HG03045 (cell line): ENCODE data around the gene EFNA2.

Source experiments
- ATAC-seq: cut with Tn5 transposase; IDR thresholded peaks from one replicate; pipeline ENCODE4 v1.9.1; 2021; ENCODE audit warnings: mild to moderate bottlenecking, moderate library complexity; ENCODE audit not compliant: unreplicated experiment

EFNA2 gene

DNA sequence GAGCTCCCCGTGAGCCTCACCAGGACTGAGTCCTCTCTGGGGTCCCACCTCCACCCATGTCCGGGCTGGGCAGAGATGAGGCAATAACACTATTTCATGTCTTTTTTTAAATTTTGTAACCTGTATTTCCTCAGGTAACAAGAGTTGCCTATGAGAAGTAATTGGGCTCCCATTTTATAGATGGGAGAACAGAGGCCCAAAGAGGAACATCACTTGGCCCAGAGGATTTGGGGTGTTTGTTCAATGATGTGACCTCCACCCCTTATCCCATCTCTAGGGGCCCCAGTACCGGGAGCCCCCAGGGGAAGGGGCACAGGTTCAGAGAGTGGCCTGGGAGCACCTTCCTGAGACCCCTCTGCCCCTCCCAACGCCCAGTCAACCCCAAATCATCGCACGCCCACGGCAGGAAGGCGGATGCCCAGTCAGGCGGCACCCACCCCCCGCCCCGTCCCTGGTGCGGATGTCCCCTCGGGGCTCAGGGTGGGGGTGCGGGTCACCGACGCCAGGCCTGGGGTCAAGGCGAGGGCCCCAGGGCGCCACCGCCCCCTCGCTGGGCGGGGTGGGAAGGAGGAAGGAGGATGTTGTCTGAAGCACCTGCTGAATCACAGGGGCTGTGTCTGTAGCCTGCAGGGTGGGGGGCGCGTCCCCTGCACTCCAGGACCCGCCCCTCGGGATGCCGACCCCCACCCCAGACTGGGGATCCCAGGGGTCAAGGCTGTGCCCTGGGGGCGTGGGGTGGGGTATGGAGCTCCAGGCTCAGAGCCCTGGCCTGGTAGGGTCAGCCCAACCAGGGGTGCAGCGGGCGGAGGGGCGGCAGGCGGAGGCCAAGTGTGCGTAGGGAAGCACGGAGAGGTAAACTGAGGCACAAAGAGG is 25.6 kb upstream of the EFNA2 start:
- peak; percentile 3 for ATAC-seq

DNA sequence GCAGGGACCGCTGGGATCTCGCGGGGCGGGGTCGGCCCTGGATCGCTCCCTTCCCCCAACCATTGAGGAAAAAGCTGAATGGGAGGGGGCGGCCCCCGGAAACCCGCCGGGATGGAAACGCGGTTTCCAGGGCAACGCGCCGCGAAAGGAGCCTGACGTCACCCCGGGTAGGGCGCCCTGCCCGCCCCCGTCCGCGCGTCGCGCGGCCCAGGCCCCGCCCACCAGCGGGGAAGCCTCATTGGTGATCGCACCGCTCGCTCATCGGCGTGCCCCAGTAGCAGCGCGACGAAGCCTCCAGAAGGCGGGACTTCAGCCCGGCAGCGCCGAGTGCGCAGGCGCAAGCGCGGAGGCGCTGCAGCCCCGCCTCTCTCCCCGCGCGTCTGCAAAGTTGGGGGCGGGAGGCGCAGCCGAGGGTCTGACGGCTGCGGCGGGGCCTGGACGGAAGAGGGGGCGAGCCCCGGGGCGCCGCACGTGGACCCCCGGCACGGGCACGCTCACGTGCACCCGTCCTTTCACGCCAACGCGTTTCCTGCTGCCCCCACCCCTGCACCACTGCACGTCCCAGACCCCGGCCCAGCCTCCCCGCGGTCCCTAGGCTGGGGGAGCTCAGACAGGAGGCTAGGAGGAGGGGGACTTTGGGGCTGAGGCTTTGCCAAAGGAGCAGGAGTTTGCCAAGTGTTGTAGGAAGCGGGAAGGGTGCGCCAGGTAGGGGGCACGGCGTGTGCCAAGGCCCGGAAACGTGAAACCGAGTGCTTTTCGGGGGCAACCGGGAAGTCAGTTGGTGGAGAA is 24.7 kb upstream of the EFNA2 start:
- peak; percentile 65 for ATAC-seq

DNA sequence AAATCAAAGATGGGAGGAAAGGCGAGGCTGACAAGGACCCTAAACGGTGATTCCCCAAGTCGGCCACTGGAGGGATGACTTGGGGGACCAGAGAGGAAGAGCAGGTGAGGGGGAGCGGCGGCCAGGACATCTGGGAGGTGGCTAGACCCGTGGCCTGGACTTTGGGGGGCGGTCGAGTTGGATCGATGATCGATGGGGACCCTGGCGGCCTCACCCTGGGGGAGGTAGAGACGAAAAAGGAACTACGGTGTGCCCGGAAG is 24.2 kb upstream of the EFNA2 start:
- no peak for ATAC-seq

DNA sequence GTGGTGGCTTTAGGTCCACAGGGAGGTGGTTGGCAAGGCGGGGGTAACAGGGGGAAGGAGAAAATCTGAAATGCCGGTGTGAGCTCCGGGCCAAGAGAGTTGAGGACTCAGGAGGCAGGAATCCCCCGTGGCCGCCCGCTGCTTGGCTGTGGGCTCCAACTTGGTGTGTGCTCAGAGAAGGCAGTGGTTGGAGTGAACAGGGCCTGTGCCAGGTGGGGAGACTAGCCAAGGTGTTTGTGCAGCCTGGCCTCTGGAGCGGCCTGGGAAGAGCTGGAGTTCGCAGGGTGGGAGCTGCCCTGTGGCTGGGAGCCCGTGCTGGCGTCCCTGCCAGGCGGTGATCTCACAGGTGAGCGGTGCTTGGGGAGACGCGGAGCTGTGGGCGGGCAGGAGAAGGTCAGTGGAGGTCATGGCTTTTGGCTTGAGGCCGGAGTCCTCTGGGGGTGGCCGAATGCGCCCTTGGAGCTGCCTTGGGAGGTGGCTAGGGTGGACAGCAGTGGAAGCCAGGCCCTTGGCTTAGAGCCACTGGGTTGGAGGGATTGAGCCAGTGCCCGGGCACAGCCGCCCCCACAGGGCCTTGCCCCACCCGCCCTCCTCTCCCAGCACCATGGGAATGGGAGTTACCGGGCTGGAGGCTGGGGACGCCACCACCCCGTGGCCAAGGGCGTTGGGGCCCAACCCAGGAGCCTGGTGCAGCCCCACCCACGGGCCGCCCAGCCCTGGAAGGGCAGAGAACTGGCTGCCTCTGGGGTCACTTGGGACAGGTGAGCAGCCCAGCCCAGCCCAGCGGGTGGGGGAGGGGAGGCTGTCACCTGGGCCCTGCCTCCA is 23.7 kb upstream of the EFNA2 start:
- no peak for ATAC-seq

- ATAC-seq = no peak
Measured at GRCh38 chr19:1262623-1263123, 23.0 kb upstream of the EFNA2 start.

GRCh38 chr19:1263188-1263587 is 22.5 kb upstream of the EFNA2 start:
- no peak for ATAC-seq

DNA sequence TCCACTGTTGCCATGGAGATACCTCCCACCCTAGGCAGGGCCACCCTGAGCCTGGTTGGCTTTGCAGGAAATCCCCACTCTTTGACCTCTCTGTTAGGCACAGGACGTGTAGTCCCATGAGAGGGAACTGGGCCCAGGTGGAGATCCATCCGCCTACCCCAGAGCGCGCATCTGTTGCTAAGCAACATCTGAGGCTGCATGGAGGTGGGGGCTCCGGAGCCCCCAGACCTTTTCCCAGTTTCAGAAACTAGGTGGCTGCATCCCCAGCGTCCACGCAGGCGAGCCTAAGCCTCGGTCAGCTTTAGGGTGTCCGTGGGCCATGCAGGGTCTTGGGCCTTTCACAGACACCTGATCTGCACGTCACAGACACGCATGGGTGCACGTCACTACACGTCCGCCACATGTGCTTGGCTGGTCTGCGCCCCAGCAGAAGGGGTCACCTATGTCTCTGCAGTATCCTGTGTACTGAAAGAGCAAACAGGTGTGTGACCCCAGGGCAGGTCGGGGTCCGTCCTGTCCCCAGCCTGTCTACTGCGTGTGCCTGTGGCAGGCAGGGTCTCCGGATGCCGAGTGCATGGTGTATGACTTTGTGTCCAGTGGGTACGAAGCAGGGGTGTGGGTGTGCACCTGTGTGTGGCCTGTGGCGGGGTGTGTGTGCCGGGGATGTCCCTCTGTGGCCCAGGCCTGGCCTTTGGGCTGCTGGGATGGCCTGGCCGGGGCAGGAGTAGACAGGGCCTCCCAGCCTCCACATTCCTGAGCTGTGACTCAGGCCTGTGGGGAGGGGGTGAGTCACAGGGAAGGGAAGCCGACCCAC is 20.7 kb upstream of the EFNA2 start:
- ATAC-seq = no peak

DNA sequence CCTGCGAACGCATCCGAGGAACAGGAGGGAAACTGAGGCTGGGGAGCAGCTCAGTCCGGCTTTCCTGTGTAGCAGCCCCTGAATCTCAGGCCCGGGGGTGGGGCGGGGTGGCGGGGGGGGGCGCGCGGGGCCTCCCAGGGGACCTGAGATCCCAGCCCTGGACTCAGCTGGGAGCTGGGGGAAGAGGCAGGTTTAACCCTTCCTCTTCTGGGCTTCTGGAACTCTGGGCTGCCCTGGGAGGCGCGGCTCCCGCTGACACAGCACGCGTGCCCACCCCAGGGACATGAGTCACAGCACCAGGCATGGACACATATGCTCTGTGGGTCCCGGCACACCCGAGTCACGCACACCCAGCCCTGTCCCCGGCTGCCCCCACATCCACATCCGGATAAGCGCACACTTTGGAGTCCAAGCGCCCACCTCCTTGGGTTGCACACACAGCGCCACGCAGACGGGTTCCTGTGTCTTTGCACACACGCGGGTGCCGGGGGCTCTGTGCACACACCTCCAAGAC is 20.0 kb upstream of the EFNA2 start:
- no peak for ATAC-seq

- ATAC-seq = peak; percentile 31
Measured at GRCh38 chr19:1266129-1266915, 19.4 kb upstream of the EFNA2 start.

GRCh38 chr19:1266916-1267476 is 18.7 kb upstream of the EFNA2 start:
- peak; percentile 22 for ATAC-seq

DNA sequence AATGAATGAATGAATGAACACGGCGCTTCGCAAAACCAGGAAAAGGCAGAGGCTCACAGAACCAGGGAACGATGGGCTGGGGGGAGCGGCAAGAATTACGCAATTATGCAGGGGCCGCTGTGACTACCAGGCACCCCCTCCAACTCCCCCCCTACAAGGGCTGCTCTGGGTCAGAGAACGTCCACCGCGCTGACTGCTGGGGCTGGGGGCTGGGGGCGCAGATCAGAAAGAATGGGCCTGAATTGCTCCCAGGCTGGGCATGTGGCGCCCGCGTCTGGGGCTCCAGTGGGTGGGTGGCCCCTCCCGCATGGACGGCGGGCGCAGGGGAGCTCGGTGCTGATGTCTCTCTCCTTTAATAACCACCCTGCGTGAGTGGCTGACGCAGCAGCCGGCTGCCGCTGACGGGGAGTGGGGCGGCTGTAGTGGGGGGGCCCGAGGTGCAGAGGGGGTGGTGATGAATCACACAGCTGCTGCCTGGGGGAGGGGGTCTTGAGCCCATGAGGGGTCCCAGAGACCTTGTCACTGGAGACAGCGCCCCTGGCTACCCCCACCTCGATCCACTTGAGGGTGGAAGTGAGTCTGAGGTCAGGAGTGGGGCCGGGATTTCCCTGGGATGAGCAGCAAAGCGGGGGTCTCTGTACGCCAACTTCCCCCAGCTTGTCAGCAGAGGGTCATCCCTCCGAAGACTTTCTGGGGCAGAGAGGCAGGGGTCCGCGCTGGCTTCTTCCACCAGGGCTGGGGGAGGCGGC is 18.0 kb upstream of the EFNA2 start:
- ATAC-seq = no peak

GRCh38 chr19:1268226-1269064 is 17.2 kb upstream of the EFNA2 start:
- ATAC-seq = no peak

DNA sequence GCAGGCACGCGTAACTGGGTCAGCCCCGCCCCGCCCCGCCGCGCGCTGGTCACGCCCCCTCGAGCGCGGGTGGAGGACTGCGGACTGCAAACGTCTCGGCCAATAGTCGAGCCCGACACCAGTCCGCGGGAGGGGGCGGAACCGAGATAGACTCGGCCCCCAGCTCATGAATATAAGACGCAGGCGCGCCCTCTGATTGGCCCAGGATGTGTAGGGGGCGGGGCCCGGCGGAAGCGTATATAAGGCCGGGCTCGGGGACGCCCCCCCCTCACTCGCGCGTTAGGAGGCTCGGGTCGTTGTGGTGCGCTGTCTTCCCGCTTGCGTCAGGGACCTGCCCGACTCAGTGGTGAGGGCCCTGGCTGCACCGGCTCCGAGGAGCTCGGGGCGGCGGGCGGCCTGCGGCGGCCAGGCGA is 16.6 kb upstream of the EFNA2 start, which contains the start of gene CIRBP:
Gene CIRBP, plus strand, starts transcription at position 268 of the 413 bp plus-strand sequence. CDS start 1,602 bp downstream, outside the sequence.
- peak; percentile 50 for ATAC-seq

DNA sequence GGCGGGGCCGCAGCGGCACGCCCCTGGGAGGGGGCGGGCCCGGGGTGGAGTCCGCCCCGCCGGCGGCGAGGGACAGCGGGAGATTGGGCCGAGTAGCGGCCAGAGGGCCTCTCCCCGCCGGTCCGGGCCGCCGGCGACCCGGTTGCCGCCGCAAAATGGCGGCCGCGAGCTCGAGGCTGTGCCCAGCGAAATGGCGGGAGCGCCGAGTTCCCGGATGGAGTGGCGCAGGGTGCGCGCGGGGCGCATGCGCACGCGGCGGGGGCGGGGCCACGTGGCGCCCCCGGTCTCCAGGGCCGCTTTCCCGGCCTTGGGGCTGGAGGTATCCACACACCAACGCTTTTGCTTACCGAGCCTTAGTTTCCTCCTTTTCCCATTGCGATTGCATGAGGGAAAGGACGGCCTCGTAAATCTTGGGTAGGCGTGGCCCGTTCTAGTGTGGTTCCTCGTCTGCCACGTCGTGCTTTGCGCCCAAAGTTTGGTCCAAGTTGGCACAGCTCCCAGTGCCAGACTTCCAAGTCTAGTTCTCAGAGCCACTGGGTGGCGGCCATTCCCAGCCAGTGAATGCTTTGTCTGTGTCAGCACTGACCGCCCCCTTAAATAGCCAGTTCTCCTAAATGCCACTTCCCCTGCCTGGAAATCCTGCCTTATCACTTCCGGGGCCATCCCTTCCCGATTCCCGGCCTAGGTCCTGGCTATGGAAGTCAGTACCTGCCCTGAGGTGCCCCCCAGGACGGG is 16.0 kb upstream of the EFNA2 start:
- ATAC-seq = peak; percentile 16

- no peak for ATAC-seq
Measured at GRCh38 chr19:1270213-1270853, 15.3 kb upstream of the EFNA2 start.

- ATAC-seq = no peak
Measured at GRCh38 chr19:1270854-1271527, 14.7 kb upstream of the EFNA2 start.
